Measurements from ENCODE around the gene GPHA2. TPM values are rescaled to one million over a fixed set of nuclear protein-coding genes. Genes with fewer than 3 reads are reported as not detected.
"Not testable (repeated sequence)": the region's sequence is repeated elsewhere in the genome, so short reads cannot be mapped to it uniquely, and the experiment has no call there.

Gene GPHA2, protein sequence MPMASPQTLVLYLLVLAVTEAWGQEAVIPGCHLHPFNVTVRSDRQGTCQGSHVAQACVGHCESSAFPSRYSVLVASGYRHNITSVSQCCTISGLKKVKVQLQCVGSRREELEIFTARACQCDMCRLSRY
- total RNA-seq (2.0 TPM in 1 of 2 replicates, not detected in the other), polyA plus RNA-seq (not detected in 2 replicates)

- Histone ChIP-seq H3K9me2 (replicated peaks; ENCODE audit: insufficient read depth) (no peaks in the 10 kb centered on the region), H3K79me2 (no peaks in the 10 kb centered on the region), H3K27me3 (no peaks in the 10 kb centered on the region), H3K9me3 (ENCODE audit: low read depth) (no peaks in the 10 kb centered on the region), H2AFZ (no peak within 1 kb of the TSS), H3K36me3 (replicated peaks; ENCODE audit: insufficient read depth, low read depth) (no peaks in the 10 kb centered on the region), H3K4me1 (ENCODE audit: insufficient read depth) (peaks cover 8% of the 10 kb centered on the region), H3K4me3 (no peak within 1 kb of the TSS), H3K4me2 (peak within 1 kb of the TSS; percentile 29), H4K20me1 (ENCODE audit: insufficient read depth, poor library complexity, severe bottlenecking) (no peaks in the 10 kb centered on the region), H3K27ac (no peak within 1 kb of the TSS)
- WGBS (ENCODE audit: low lambda C conversion rate, missing lambda C conversion rate): 48% methylated on average over 14 of the region's 14 CpGs
- DNase-seq (ENCODE audit: low spot score): no peak
- TF ChIP-seq CTCF (IDR thresholded peaks at IDR 0.05; ENCODE audit: poor library complexity) (no peak), EZH2 (IDR thresholded peaks at IDR 0.05; ENCODE audit: borderline replicate concordance) (no peak), EZH2phosphoT487 (IDR thresholded peaks at IDR 0.05; ENCODE audit: low read depth, severe bottlenecking, unreplicated experiment) (no peak)
These were observed at the start of gene GPHA2 for GRCh38 chr11:64935359-64936081. TSS of gene GPHA2 (minus strand) at chr11:64935893. CDS start at chr11:64935460, 433 bp downstream.

- H3K27me3 ChIP-seq; H3K4me2 ChIP-seq; H2AFZ ChIP-seq; H3K79me2 ChIP-seq; H3K4me3 ChIP-seq; H3K36me3 ChIP-seq (replicated peaks; ENCODE audit: insufficient read depth, low read depth); H3K27ac ChIP-seq; H3K4me1 ChIP-seq (ENCODE audit: insufficient read depth); H4K20me1 ChIP-seq (ENCODE audit: insufficient read depth, poor library complexity, severe bottlenecking); H3K9me2 ChIP-seq (replicated peaks; ENCODE audit: insufficient read depth); H3K9me3 ChIP-seq (ENCODE audit: low read depth); DNase-seq (ENCODE audit: low spot score): not testable (repeated sequence)
- WGBS (ENCODE audit: low lambda C conversion rate, missing lambda C conversion rate): 73% methylated on average over 4 of the region's 5 CpGs
These were observed 47.6 kb upstream of the GPHA2 start for GRCh38 chr11:64983339-64983738.

DNA sequence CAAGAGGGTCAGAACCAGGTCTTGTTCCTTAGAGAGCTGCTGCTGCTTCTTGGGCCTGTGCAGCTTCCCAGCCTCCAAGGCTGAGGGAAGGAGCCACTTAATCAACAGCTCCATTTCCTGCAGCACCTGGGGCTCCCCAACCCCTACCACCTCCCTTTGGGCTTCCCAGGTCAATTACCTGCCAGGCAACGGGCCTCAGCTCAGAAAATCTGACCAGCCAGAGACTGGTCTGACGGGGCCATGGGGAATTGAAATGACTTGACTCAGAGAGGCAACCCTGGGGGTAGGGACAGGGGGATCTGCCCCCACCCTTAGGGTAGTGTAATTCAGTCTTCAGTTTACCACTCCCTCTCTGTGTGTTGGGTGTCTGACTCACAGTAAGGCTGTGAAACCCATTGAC, 41.0 kb upstream of the GPHA2 start:
- H3K27me3 ChIP-seq: no peaks in the 10 kb centered on the region
- DNase-seq (ENCODE audit: low spot score): no peak
- no peaks in the 10 kb centered on the region for H3K79me2 ChIP-seq
- H3K27ac ChIP-seq: no peak overlapping the region
- no peak for TF ChIP-seq CTCF (IDR thresholded peaks at IDR 0.05; ENCODE audit: poor library complexity)
- no peak for TF ChIP-seq EZH2phosphoT487 (IDR thresholded peaks at IDR 0.05; ENCODE audit: low read depth, severe bottlenecking, unreplicated experiment)
- TF ChIP-seq EZH2 (IDR thresholded peaks at IDR 0.05; ENCODE audit: borderline replicate concordance): no peak
- no peaks in the 10 kb centered on the region for H3K36me3 ChIP-seq (replicated peaks; ENCODE audit: insufficient read depth, low read depth)
- H3K4me2 ChIP-seq: no peak overlapping the region
- no peaks in the 10 kb centered on the region for H3K9me3 ChIP-seq (ENCODE audit: low read depth)
- WGBS (ENCODE audit: low lambda C conversion rate, missing lambda C conversion rate): 81% methylated on average over 2 of the region's 2 CpGs
- no peak overlapping the region for H3K4me3 ChIP-seq
- H4K20me1 ChIP-seq (ENCODE audit: insufficient read depth, poor library complexity, severe bottlenecking): no peaks in the 10 kb centered on the region
- H3K9me2 ChIP-seq (replicated peaks; ENCODE audit: insufficient read depth): no peaks in the 10 kb centered on the region
- no peaks in the 10 kb centered on the region for H3K4me1 ChIP-seq (ENCODE audit: insufficient read depth)
- no peak overlapping the region for H2AFZ ChIP-seq

DNA sequence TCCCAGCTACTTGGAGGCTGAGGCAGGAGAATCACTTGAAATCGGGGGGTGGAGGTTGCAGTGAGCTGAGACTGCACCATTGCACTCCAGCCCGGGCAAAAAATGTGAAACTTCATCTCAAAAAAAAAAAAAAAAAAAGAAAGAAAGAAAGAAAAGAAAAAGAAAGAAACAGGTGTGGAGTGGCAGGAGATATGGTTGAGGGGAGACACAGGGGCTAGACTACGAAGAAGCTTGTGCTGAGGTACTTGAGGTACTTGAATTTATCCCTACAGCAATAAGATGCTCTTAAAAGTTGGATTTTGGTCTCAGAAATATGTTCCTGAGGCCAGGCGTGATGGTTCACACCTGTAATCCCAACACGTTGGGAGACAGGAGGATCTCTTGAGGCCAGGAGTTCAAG, 38.4 kb upstream of the GPHA2 start:
- Histone ChIP-seq H3K9me3 (ENCODE audit: low read depth) (no peaks in the 10 kb centered on the region), H3K4me3 (no peak overlapping the region), H2AFZ (no peak overlapping the region), H3K9me2 (replicated peaks; ENCODE audit: insufficient read depth) (no peaks in the 10 kb centered on the region), H3K4me2 (no peak overlapping the region), H3K27me3 (no peaks in the 10 kb centered on the region), H3K36me3 (replicated peaks; ENCODE audit: insufficient read depth, low read depth) (no peaks in the 10 kb centered on the region), H3K4me1 (ENCODE audit: insufficient read depth) (no peaks in the 10 kb centered on the region), H4K20me1 (ENCODE audit: insufficient read depth, poor library complexity, severe bottlenecking) (no peaks in the 10 kb centered on the region), H3K27ac (no peak overlapping the region), H3K79me2 (no peaks in the 10 kb centered on the region)
- DNase-seq (ENCODE audit: low spot score): no peak
- WGBS (ENCODE audit: low lambda C conversion rate, missing lambda C conversion rate): 81% methylated on average over 5 of the region's 5 CpGs
- TF ChIP-seq EZH2phosphoT487 (IDR thresholded peaks at IDR 0.05; ENCODE audit: low read depth, severe bottlenecking, unreplicated experiment) (no peak), EZH2 (IDR thresholded peaks at IDR 0.05; ENCODE audit: borderline replicate concordance) (no peak), CTCF (IDR thresholded peaks at IDR 0.05; ENCODE audit: poor library complexity) (no peak)

Data from hepatocyte (in vitro differentiated cells).